ENCODE results near the gene LSM2. TPM values are rescaled to one million over a fixed set of nuclear protein-coding genes. Genes with fewer than 3 reads are reported as not detected.

The LSM2 gene
- total RNA-seq, 2 experiments from 2014 or later: 89.9 to 97.9 TPM

GRCh38 chr6:31791324-31792089 is 15.3 kb downstream of the LSM2 start:
- H3K36me3 Mint-ChIP-seq: peaks cover 20% of the 10 kb centered on the region
- DNase-seq: no peak
- POLR2A ChIA-PET: interaction anchor here (0.6 kb wide), 2 partner anchors 8 to 66 kb away, joined by 3 to 4 read pairs; no protein-coding TSS in a partner anchor
- H3K4me1 Mint-ChIP-seq: peaks cover 20% of the 10 kb centered on the region
- H3K4me3 Mint-ChIP-seq: no peak overlapping the region
- no peaks in the 10 kb centered on the region for H3K9me3 Mint-ChIP-seq
- peak overlapping the region; percentile 71 for H3K27ac Mint-ChIP-seq
- ATAC-seq (ENCODE audit: low read depth): no peak
- no peaks in the 10 kb centered on the region for H3K27me3 Mint-ChIP-seq

GRCh38 chr6:31785475-31785874 is 21.3 kb downstream of the LSM2 start:
- DNase-seq: no peak
- Mint-ChIP-seq H3K27ac (no peak overlapping the region), H3K4me3 (no peak overlapping the region), H3K4me1 (peaks cover 1% of the 10 kb centered on the region), H3K27me3 (no peaks in the 10 kb centered on the region), H3K36me3 (peaks cover 22% of the 10 kb centered on the region), H3K9me3 (no peaks in the 10 kb centered on the region)
- no peak for ATAC-seq (ENCODE audit: low read depth)
- POLR2A ChIA-PET: interaction anchor here (0.5 to 1.8 kb wide), 3 partner anchors 21 to 41 kb away, joined by 3 to 5 read pairs (median 4); partner anchors contain the start of gene LSM2

- Mint-ChIP-seq H3K27ac (peak overlapping the region; percentile 46), H3K36me3 (peaks cover 19% of the 10 kb centered on the region), H3K9me3 (no peaks in the 10 kb centered on the region), H3K4me1 (peaks cover 1% of the 10 kb centered on the region), H3K4me3 (no peak overlapping the region), H3K27me3 (no peaks in the 10 kb centered on the region)
- ATAC-seq (ENCODE audit: low read depth) (no peak), DNase-seq (no peak)
- POLR2A ChIA-PET: interaction anchor here (0.7 to 1.8 kb wide), 4 partner anchors 7 to 51 kb away, joined by 3 to 7 read pairs (median 4); partner anchors contain the start of gene VARS1
Observed at GRCh38 chr6:31784098-31784925, 22.5 kb downstream of the LSM2 start.

- POLR2A ChIA-PET: interaction anchor here (1.4 kb wide), 1 partner anchor 52 kb away, joined by 4 read pairs; no protein-coding TSS in a partner anchor
- ATAC-seq (ENCODE audit: low read depth): no peak
Observed at GRCh38 chr6:31782126-31782855, 24.5 kb downstream of the LSM2 start.

GRCh38 chr6:31781244-31782125 is 25.3 kb downstream of the LSM2 start:
- no peaks in the 10 kb centered on the region for H3K27me3 Mint-ChIP-seq
- no peak overlapping the region for H3K4me3 Mint-ChIP-seq
- H3K27ac Mint-ChIP-seq: no peak overlapping the region
- peaks cover 15% of the 10 kb centered on the region for H3K36me3 Mint-ChIP-seq
- POLR2A ChIA-PET: interaction anchor here (1.3 to 1.4 kb wide), 2 partner anchors 12 to 51 kb away, joined by 3 to 4 read pairs; no protein-coding TSS in a partner anchor
- DNase-seq: no peak
- H3K9me3 Mint-ChIP-seq: no peaks in the 10 kb centered on the region
- H3K4me1 Mint-ChIP-seq: peaks cover 10% of the 10 kb centered on the region
- ATAC-seq (ENCODE audit: low read depth): no peak

More at GRCh38 chr6:31782126-31782855, 24.5 kb downstream of the LSM2 start:
- Mint-ChIP-seq H3K9me3 (no peaks in the 10 kb centered on the region), H3K36me3 (peaks cover 15% of the 10 kb centered on the region), H3K27ac (no peak overlapping the region), H3K4me3 (no peak overlapping the region), H3K4me1 (peaks cover 6% of the 10 kb centered on the region), H3K27me3 (no peaks in the 10 kb centered on the region)
- no peak for DNase-seq

- DNase-seq (no peak), ATAC-seq (ENCODE audit: low read depth) (no peak)
- POLR2A ChIA-PET: interaction anchor here (1.0 to 1.4 kb wide), 3 partner anchors 11 to 55 kb away, joined by 3 to 4 read pairs (median 4); no protein-coding TSS in a partner anchor
- Mint-ChIP-seq H3K27me3 (no peaks in the 10 kb centered on the region), H3K27ac (no peak overlapping the region), H3K4me1 (peaks cover 13% of the 10 kb centered on the region), H3K36me3 (peaks cover 14% of the 10 kb centered on the region), H3K4me3 (no peak overlapping the region), H3K9me3 (no peaks in the 10 kb centered on the region)
Observed at GRCh38 chr6:31780507-31781243, 26.1 kb downstream of the LSM2 start.

GRCh38 chr6:31779908-31780307 is 26.9 kb downstream of the LSM2 start:
- Mint-ChIP-seq H3K27me3 (no peaks in the 10 kb centered on the region), H3K27ac (no peak overlapping the region), H3K9me3 (no peaks in the 10 kb centered on the region), H3K4me3 (no peak overlapping the region), H3K36me3 (peaks cover 14% of the 10 kb centered on the region), H3K4me1 (peaks cover 19% of the 10 kb centered on the region)
- DNase-seq (no peak), ATAC-seq (ENCODE audit: low read depth) (no peak)
- POLR2A ChIA-PET: interaction anchor here (1.0 kb wide), 1 partner anchor 56 kb away, joined by 4 read pairs; no protein-coding TSS in a partner anchor

GRCh38 chr6:31778999-31779885 is 27.5 kb downstream of the LSM2 start:
- no peak for ATAC-seq (ENCODE audit: low read depth)
- Mint-ChIP-seq H3K27ac (no peak overlapping the region), H3K4me1 (peaks cover 19% of the 10 kb centered on the region), H3K9me3 (no peaks in the 10 kb centered on the region), H3K4me3 (no peak overlapping the region), H3K36me3 (peaks cover 9% of the 10 kb centered on the region), H3K27me3 (no peaks in the 10 kb centered on the region)
- DNase-seq: no peak
- POLR2A ChIA-PET: interaction anchor here (0.7 to 1.0 kb wide), 2 partner anchors 42 to 56 kb away, joined by 3 to 4 read pairs; partner anchors contain the start of gene CLIC1

- Mint-ChIP-seq H3K4me1 (peaks cover 19% of the 10 kb centered on the region), H3K27me3 (no peaks in the 10 kb centered on the region), H3K4me3 (no peak overlapping the region), H3K36me3 (peaks cover 5% of the 10 kb centered on the region), H3K9me3 (no peaks in the 10 kb centered on the region), H3K27ac (peak overlapping the region; percentile 16)
- DNase-seq (no peak), ATAC-seq (ENCODE audit: low read depth) (no peak)
- POLR2A ChIA-PET: interaction anchor here (1.3 to 2.2 kb wide), 2 partner anchors 9 to 18 kb away, joined by 3 to 7 read pairs; no protein-coding TSS in a partner anchor
Observed at GRCh38 chr6:31778193-31778592, 28.6 kb downstream of the LSM2 start.

- H3K9me3 Mint-ChIP-seq: no peaks in the 10 kb centered on the region
- peaks cover 22% of the 10 kb centered on the region for H3K4me1 Mint-ChIP-seq
- DNase-seq: no peak
- H3K27me3 Mint-ChIP-seq: no peaks in the 10 kb centered on the region
- H3K36me3 Mint-ChIP-seq: peaks cover 2% of the 10 kb centered on the region
- peak overlapping the region; percentile 87 for H3K27ac Mint-ChIP-seq
- no peak overlapping the region for H3K4me3 Mint-ChIP-seq
- POLR2A ChIA-PET: interaction anchor here (0.5 to 2.2 kb wide), 6 partner anchors 9 to 97 kb away, joined by 3 to 7 read pairs (median 4); partner anchors contain the start of genes LSM2, LY6G5C and MSH5
- no peak for ATAC-seq (ENCODE audit: low read depth)
Observed at GRCh38 chr6:31777667-31778050, 29.1 kb downstream of the LSM2 start.

Measured in activated naive CD8-positive, alpha-beta T cell treated with anti-CD3 and anti-CD28 coated beads, Interleukin-2, amount 10 ng/mL, durations not matched to agents 7 days and 5 days (primary cell).